ENCODE measurements around the gene SVIL. TPM values are rescaled to one million over a fixed set of nuclear protein-coding genes. Genes with fewer than 3 reads are reported as not detected.

The SVIL gene
- total RNA-seq, 4 donors from 2014 or later, result 585 to 1,262 (median 942) TPM

- TF ChIP-seq CTCF (IDR thresholded peaks at IDR 0.05) (no peak), EP300 (IDR thresholded peaks at IDR 0.05) (no peak), POLR2A (IDR thresholded peaks at IDR 0.05) (no peak), POLR2AphosphoS5 (IDR thresholded peaks at IDR 0.05) (no peak)
- WGBS, 2 donors (ENCODE audit: low coverage in 1 of 2), result 68 to 73% methylated on average over 2 to 7 of the region's 7 CpGs
- no peaks in the 10 kb centered on the region for H3K27me3 ChIP-seq
- peak overlapping the region in 3 of 4 donors; percentile 22 to 80 (median 78) for H3K27ac ChIP-seq
- ATAC-seq, result no peak
- no peak overlapping the region for H3K4me3 ChIP-seq
- H3K4me1 ChIP-seq, result peaks cover 0 to 58% (median 2%) of the 10 kb centered on the region in 3 donors
- peaks cover 0 to 95% of the 10 kb centered on the region in 2 donors for H3K36me3 ChIP-seq
- no peaks in the 10 kb centered on the region for H3K9me3 ChIP-seq
Measured at GRCh38 chr10:29525762-29526161, 109.0 kb downstream of the SVIL start.

- Histone ChIP-seq H3K4me1 (peaks cover 0 to 68% (median 2%) of the 10 kb centered on the region in 3 donors), H3K27ac (peak overlapping the region in 3 of 4 donors; percentile 63 to 80 (median 78)), H3K4me3 (no peak overlapping the region), H3K9me3 (no peaks in the 10 kb centered on the region), H3K27me3 (no peaks in the 10 kb centered on the region), H3K36me3 (peaks cover 0 to 95% of the 10 kb centered on the region in 2 donors)
- no peak for ATAC-seq
- TF ChIP-seq EP300 (IDR thresholded peaks at IDR 0.05), result no peak
- no peak for TF ChIP-seq POLR2A (IDR thresholded peaks at IDR 0.05)
- TF ChIP-seq POLR2AphosphoS5 (IDR thresholded peaks at IDR 0.05), result no peak
- no peak for TF ChIP-seq CTCF (IDR thresholded peaks at IDR 0.05)
- WGBS, 2 donors (ENCODE audit: low coverage in 1 of 2), result 66 to 76% methylated on average over 8 to 9 of the region's 9 CpGs
Measured at GRCh38 chr10:29524720-29525119, 110.1 kb downstream of the SVIL start.

- Histone ChIP-seq H3K27me3 (no peaks in the 10 kb centered on the region), H3K27ac (peak overlapping the region in 3 of 4 donors; percentile 63 to 80 (median 78)), H3K36me3 (peaks cover 0 to 95% of the 10 kb centered on the region in 2 donors), H3K9me3 (no peaks in the 10 kb centered on the region), H3K4me3 (no peak overlapping the region), H3K4me1 (peaks cover 0 to 72% (median 2%) of the 10 kb centered on the region in 3 donors)
- TF ChIP-seq EP300 (IDR thresholded peaks at IDR 0.05) (no peak), POLR2AphosphoS5 (IDR thresholded peaks at IDR 0.05) (no peak)
- ATAC-seq, result no peak
- WGBS, 2 donors (ENCODE audit: low coverage in 1 of 2), result 66 to 90% methylated on average over 4 to 7 of the region's 7 CpGs
Measured at GRCh38 chr10:29524294-29524693, 110.5 kb downstream of the SVIL start.

- TF ChIP-seq POLR2A (IDR thresholded peaks at IDR 0.05) (no peak), CTCF (IDR thresholded peaks at IDR 0.05) (no peak), EP300 (IDR thresholded peaks at IDR 0.05) (no peak), POLR2AphosphoS5 (IDR thresholded peaks at IDR 0.05) (no peak)
- peak overlapping the region; percentile 59 to 80 (median 70) for H3K27ac ChIP-seq
- H3K36me3 ChIP-seq, result peaks cover 0 to 96% of the 10 kb centered on the region in 2 donors
- peak overlapping the region in 1 of 2 donors; percentile 23 for H3K4me3 ChIP-seq
- WGBS, 2 donors (ENCODE audit: low coverage in 1 of 2), result 17 to 52% methylated on average over 1 to 4 of the region's 4 CpGs
- no peaks in the 10 kb centered on the region for H3K27me3 ChIP-seq
- peaks cover 0 to 86% (median 2%) of the 10 kb centered on the region in 3 donors for H3K4me1 ChIP-seq
- ATAC-seq, result no peak
- H3K9me3 ChIP-seq, result no peaks in the 10 kb centered on the region
Measured at GRCh38 chr10:29522918-29523317, 111.9 kb downstream of the SVIL start.

- TF ChIP-seq POLR2A (IDR thresholded peaks at IDR 0.05) (no peak), POLR2AphosphoS5 (IDR thresholded peaks at IDR 0.05) (peak; percentile 67)
- Histone ChIP-seq H3K4me1 (peaks cover 0 to 92% (median 3%) of the 10 kb centered on the region in 3 donors), H3K9me3 (no peaks in the 10 kb centered on the region), H3K4me3 (peak overlapping the region in 1 of 2 donors; percentile 23), H3K27me3 (no peaks in the 10 kb centered on the region), H3K36me3 (peaks cover 0 to 96% of the 10 kb centered on the region in 2 donors), H3K27ac (peak overlapping the region; percentile 59 to 80 (median 70))
- ATAC-seq, result peak; percentile 32
- 35 to 47% methylated on average over 6 to 9 of the region's 20 CpGs for WGBS, 2 donors (ENCODE audit: low coverage in 1 of 2)
Measured at GRCh38 chr10:29522061-29522855, 112.5 kb downstream of the SVIL start.
